Limb (tissue), 2 donors: Measurements from ENCODE around the gene NIPAL3.

Source experiments
- DNase-seq, 2 donors: peaks; one replicate each; pipeline ENCODE4 v3.0.0-alpha.2; 2016; ENCODE audit errors: extremely low spot score in 2 of 2

Gene NIPAL3

GRCh38 chr1:24390924-24391782, 24.4 kb upstream of the NIPAL3 start:
- peak; percentile 83 to 84 for DNase-seq

- peak; percentile 56 to 73 for DNase-seq
Measured at GRCh38 chr1:24391882-24392603, 23.6 kb upstream of the NIPAL3 start.

GRCh38 chr1:24392604-24392946, 23.0 kb upstream of the NIPAL3 start:
- DNase-seq = no peak

GRCh38 chr1:24392982-24393650, 22.5 kb upstream of the NIPAL3 start:
- no peak for DNase-seq

GRCh38 chr1:24393892-24394291, 21.7 kb upstream of the NIPAL3 start:
- no peak for DNase-seq

GRCh38 chr1:24400065-24400464, 15.5 kb upstream of the NIPAL3 start:
- no peak for DNase-seq

GRCh38 chr1:24403806-24404205, 11.8 kb upstream of the NIPAL3 start:
- DNase-seq = no peak

- no peak for DNase-seq
Measured at GRCh38 chr1:24406788-24407187, 8.8 kb upstream of the NIPAL3 start.

GRCh38 chr1:24409535-24409934, 6.1 kb upstream of the NIPAL3 start:
- no peak for DNase-seq

GRCh38 chr1:24410750-24411149, 4.9 kb upstream of the NIPAL3 start:
- no peak for DNase-seq

- no peak for DNase-seq
Measured at GRCh38 chr1:24411963-24412362, 3.6 kb upstream of the NIPAL3 start.

GRCh38 chr1:24412408-24412807, 3.2 kb upstream of the NIPAL3 start:
- no peak for DNase-seq

GRCh38 chr1:24413350-24414163, 2.0 kb upstream of the NIPAL3 start, which contains the start of gene STPG1:
TSS of gene STPG1 (minus strand) at chr1:24413782. CDS start at chr1:24401388, 12,394 bp downstream.
- peak; percentile 84 to 85 for DNase-seq

GRCh38 chr1:24414775-24415333, 748 bp upstream of the NIPAL3 start:
- no peak for DNase-seq

- no peak for DNase-seq
Measured at GRCh38 chr1:24415910-24416665, 486 bp downstream of the NIPAL3 start.

GRCh38 chr1:24416666-24417391, 1.2 kb downstream of the NIPAL3 start:
- no peak for DNase-seq

- no peak for DNase-seq
Measured at GRCh38 chr1:24417681-24418080, 2.1 kb downstream of the NIPAL3 start.

- DNase-seq = no peak
Measured at GRCh38 chr1:24418898-24419628, 3.5 kb downstream of the NIPAL3 start.

- DNase-seq = no peak
Measured at GRCh38 chr1:24420547-24420946, 4.9 kb downstream of the NIPAL3 start.
